HepG2 (cell line): Measurements from ENCODE around the gene ZBTB32. TPM values are rescaled to one million over a fixed set of nuclear protein-coding genes. Genes with fewer than 3 reads are reported as not detected.

ENCODE experiments used
- ATAC-seq: fragments of 200-7000 bp; cut with Tn5 transposase; 3 replicates; pipeline ENCODE4 v1.9.1; 2020; ENCODE audit warnings: mild to moderate bottlenecking, moderate library complexity
- BruUV-seq: library from RNA; stranded (reverse); fragments of 400-500 nt; replicated peaks from 2 replicates; lab custom pipeline; 2021; lab: Mats Ljungman, UMichigan
- CTCF ChIA-PET: fragments of 300-600 bp; formaldehyde crosslinking; extraction: SDS; loops from one replicate; lab custom pipeline; 2021; ENCODE audit warnings: low total read pairs, inconsistent platforms, low intra/inter-chr PET ratio; lab: Yijun Ruan, JAX
- POLR2A ChIA-PET: fragments of 350-600 bp; sonication (Branson Sonifier 250); formaldehyde crosslinking; loops from one replicate; lab custom pipeline; 2020; ENCODE audit warnings: antibody characterized with exemption, inconsistent platforms; lab: Yijun Ruan, JAX
- DNase-seq: peaks from one replicate; pipeline ENCODE4 v3.0.0-alpha.2; 2015; ENCODE audit warnings: low spot score
- FAIRE-seq: peaks from 3 replicates; lab custom pipeline; 2011; peaks lifted over from hg19 to GRCh38; lab: Jason Lieb, UNC
- H2AFZ ChIP-seq: one replicate; pipeline ENCODE4 v1.6.1; 2011; ENCODE audit warnings: low read length, inconsistent platforms
- H3K27ac ChIP-seq: fragments of 300-600 bp; 3 replicates; pipeline ENCODE4 v1.8.0; 2011; ENCODE audit warnings: mixed run types, mild to moderate bottlenecking, mixed read lengths, low read length, inconsistent platforms; ENCODE audit not compliant: insufficient read depth; ENCODE audit errors: extremely low read length
- H3K27me3 ChIP-seq, 2 experiments: fragments of 200-600 bp in 1 of 2; 2 replicates in 1 of 2; 3 replicates in 1 of 2; pipeline versions ENCODE4 v1.6.0 to v1.8.0; 2011; ENCODE audit warnings: low read length in 2 of 2, mild to moderate bottlenecking in 2 of 2, moderate library complexity in 2 of 2, inconsistent platforms in 1 of 2; ENCODE audit not compliant: insufficient read depth in 2 of 2, control insufficient read depth in 1 of 2
- H3K36me3 ChIP-seq, 2 experiments: fragments of 200-600 bp in 1 of 2; replicated peaks in 1 of 2; 2 replicates in 1 of 2; 3 replicates in 1 of 2; pipeline versions ENCODE4 v1.5.1 to v1.8.0; 2011; ENCODE audit warnings: low read length in 2 of 2, inconsistent platforms in 1 of 2; ENCODE audit not compliant: insufficient read depth in 2 of 2, control insufficient read depth in 1 of 2
- H3K4me1 ChIP-seq: 2 replicates; pipeline ENCODE4 v1.5.1; 2012; ENCODE audit warnings: low read length, inconsistent platforms; ENCODE audit not compliant: insufficient read depth
- H3K4me2 ChIP-seq: 2 replicates; pipeline ENCODE4 v1.6.0; 2011; ENCODE audit warnings: low read depth, low read length, inconsistent platforms
- H3K4me3 ChIP-seq, 3 experiments: fragments of 200-600 bp in 1 of 3; sonication (generic), shearing (Covaris generic) in 1 of 3; replicated peaks in 1 of 3; 2 replicates each; pipeline ENCODE4 v1.5.1; 2011 to 2016; ENCODE audit warnings: low read length in 3 of 3, inconsistent platforms in 2 of 3, low read depth in 2 of 3, mild to moderate bottlenecking in 2 of 3, control low read depth in 1 of 3, mixed read lengths in 1 of 3; ENCODE audit not compliant: insufficient read depth in 1 of 3
- H3K79me2 ChIP-seq: one replicate; pipeline ENCODE4 v1.6.1; 2011; ENCODE audit warnings: low read length, inconsistent platforms; ENCODE audit not compliant: insufficient read depth
- H3K9ac ChIP-seq: 2 replicates; pipeline ENCODE4 v1.6.0; 2011; ENCODE audit warnings: mild to moderate bottlenecking, low read depth, low read length, inconsistent platforms; ENCODE audit not compliant: insufficient read depth
- H3K9me3 ChIP-seq: 2 replicates; pipeline ENCODE4 v1.5.1; 2012; ENCODE audit warnings: mild to moderate bottlenecking, low read length
- H4K20me1 ChIP-seq: 2 replicates; pipeline ENCODE4 v1.6.0; 2011; ENCODE audit warnings: inconsistent platforms, mild to moderate bottlenecking, low read length, moderate library complexity; ENCODE audit not compliant: insufficient read depth
- AGO1 ChIP-seq: fragments of 200-400 bp; formaldehyde crosslinking; IDR thresholded peaks from 2 replicates; pipeline ENCODE4 v1.6.1; 2017; ENCODE audit warnings: mild to moderate bottlenecking, low read depth, low read length, moderate library complexity; ENCODE audit not compliant: poor library complexity, severe bottlenecking
- AGO2 ChIP-seq: fragments of 200-400 bp; formaldehyde crosslinking; optimal IDR thresholded peaks from 2 replicates; pipeline ENCODE3; 2017; ENCODE audit warnings: mild to moderate bottlenecking, low read depth, low read length, moderate library complexity
- GRHL1 ChIP-seq: sonication (generic); formaldehyde crosslinking; conservative IDR thresholded peaks from 2 replicates; pipeline ENCODE4 v1.8.0; 2022; ENCODE audit warnings: missing genetic modification reagents
- HNRNPL ChIP-seq: fragments of 200-400 bp; formaldehyde crosslinking; IDR thresholded peaks from 2 replicates; pipeline ENCODE4 v1.6.1; 2017; ENCODE audit warnings: mild to moderate bottlenecking, low read depth, low read length
- PAF1 ChIP-seq: IDR thresholded peaks from 2 replicates; pipeline ENCODE4 v1.6.1; 2016; ENCODE audit warnings: missing genetic modification reagents, missing compliant biosample characterization
- PITX1 ChIP-seq: sonication (generic); formaldehyde crosslinking; IDR thresholded peaks from 2 replicates; pipeline ENCODE4 v1.5.1; 2020; ENCODE audit warnings: mild to moderate bottlenecking, missing genetic modification reagents
- POLR2G ChIP-seq: fragments of 200-400 bp; formaldehyde crosslinking; IDR thresholded peaks from 2 replicates; pipeline ENCODE4 v1.6.1; 2018; ENCODE audit warnings: mild to moderate bottlenecking, low read depth, low read length, moderate library complexity
- RBFOX2 ChIP-seq: fragments of 200-400 bp; formaldehyde crosslinking; IDR thresholded peaks from 2 replicates; pipeline ENCODE4 v1.6.1; 2017; ENCODE audit warnings: low read depth, mild to moderate bottlenecking, low read length
- UBTF ChIP-seq: sonication (generic); formaldehyde crosslinking; IDR thresholded peaks from 2 replicates; pipeline ENCODE4 v1.4.0; 2020; ENCODE audit warnings: mild to moderate bottlenecking, missing genetic modification reagents
- ZNF350 ChIP-seq: sonication (generic); formaldehyde crosslinking; IDR thresholded peaks from 2 replicates; pipeline ENCODE4 v1.4.0; 2020; ENCODE audit warnings: mild to moderate bottlenecking, low read depth, missing genetic modification reagents, borderline replicate concordance
- ZNF589 ChIP-seq: sonication (generic); formaldehyde crosslinking; conservative IDR thresholded peaks from 2 replicates; pipeline ENCODE4 v1.8.0; 2022; ENCODE audit warnings: mild to moderate bottlenecking, moderate library complexity, missing genetic modification reagents
- ZNF720 ChIP-seq: sonication (generic); formaldehyde crosslinking; IDR thresholded peaks from 2 replicates; pipeline ENCODE4 v1.4.0; 2020; ENCODE audit warnings: missing genetic modification reagents
- ZNF766 ChIP-seq: sonication (generic); formaldehyde crosslinking; IDR thresholded peaks from 2 replicates; pipeline ENCODE4 v1.5.0; 2020; ENCODE audit warnings: missing genetic modification reagents, borderline replicate concordance
- WGBS: methylation state at CpG from one replicate; pipeline ENCODE4 v1.1.6; 2017; ENCODE audit warnings: low lambda C conversion rate; 5-methylcytosine and 5-hydroxymethylcytosine counted together
- in situ Hi-C: cut with HindIII; loops from 2 replicates; pipeline ENCODE4 v1.10.0; 2017; ENCODE audit warnings: low pct_unique_long_range_greater_than_20kb; ENCODE audit not compliant: extremely low pct_ligation_motif_present
- intact Hi-C: fragments of 100-400 bp; cut with micrococcal nuclease; formaldehyde crosslinking; loops from one replicate; pipeline ENCODE4 v1.10.0; 2022; ENCODE audit not compliant: unreplicated experiment
- polyA plus RNA-seq, 8 experiments: library from polyadenylated mRNA; depleted of rRNA in 3 of 8; stranded (reverse) in 7 of 8; unstranded in 1 of 8; fragments of >200 nt; fragmentation: Illumina TruSeq in 4 of 8; extraction: Trizol in 4 of 8; gene quantifications; 2 replicates each; pipeline versions ENCODE4 v1.2.1 to v1.2.3, GENCODE V29; 2011 to 2016; ENCODE audit warnings: low read depth in 4 of 8, missing spikeins in 1 of 8, mixed read lengths in 1 of 8; ENCODE audit not compliant: insufficient read depth in 1 of 8
- total RNA-seq, 5 experiments: library from RNA; depleted of rRNA; stranded (reverse); fragments of >200 nt; fragmentation: Illumina TruSeq; extraction: Trizol; gene quantifications; 2 replicates each; pipeline ENCODE4 v1.2.3, GENCODE V29; 2016; ENCODE audit warnings: low read depth in 1 of 5
- TF ChIP-seq, protein P1 (sequence below): sonication (generic); formaldehyde crosslinking; IDR thresholded peaks from 2 replicates; pipeline ENCODE4 v1.4.0; 2020; ENCODE audit warnings: missing genetic modification reagents; ENCODE audit errors: not compliant biosample characterization
- TF ChIP-seq, protein P2 (sequence below): sonication (generic); formaldehyde crosslinking; IDR thresholded peaks from 2 replicates; pipeline ENCODE4 v1.4.0; 2020; ENCODE audit warnings: missing genetic modification reagents

Gene ZBTB32
- total and polyA plus RNA-seq, 2 of the 13 experiments (the other 11 are each of a cell fraction or from before 2014, with no cell fraction given): not detected

DNA sequence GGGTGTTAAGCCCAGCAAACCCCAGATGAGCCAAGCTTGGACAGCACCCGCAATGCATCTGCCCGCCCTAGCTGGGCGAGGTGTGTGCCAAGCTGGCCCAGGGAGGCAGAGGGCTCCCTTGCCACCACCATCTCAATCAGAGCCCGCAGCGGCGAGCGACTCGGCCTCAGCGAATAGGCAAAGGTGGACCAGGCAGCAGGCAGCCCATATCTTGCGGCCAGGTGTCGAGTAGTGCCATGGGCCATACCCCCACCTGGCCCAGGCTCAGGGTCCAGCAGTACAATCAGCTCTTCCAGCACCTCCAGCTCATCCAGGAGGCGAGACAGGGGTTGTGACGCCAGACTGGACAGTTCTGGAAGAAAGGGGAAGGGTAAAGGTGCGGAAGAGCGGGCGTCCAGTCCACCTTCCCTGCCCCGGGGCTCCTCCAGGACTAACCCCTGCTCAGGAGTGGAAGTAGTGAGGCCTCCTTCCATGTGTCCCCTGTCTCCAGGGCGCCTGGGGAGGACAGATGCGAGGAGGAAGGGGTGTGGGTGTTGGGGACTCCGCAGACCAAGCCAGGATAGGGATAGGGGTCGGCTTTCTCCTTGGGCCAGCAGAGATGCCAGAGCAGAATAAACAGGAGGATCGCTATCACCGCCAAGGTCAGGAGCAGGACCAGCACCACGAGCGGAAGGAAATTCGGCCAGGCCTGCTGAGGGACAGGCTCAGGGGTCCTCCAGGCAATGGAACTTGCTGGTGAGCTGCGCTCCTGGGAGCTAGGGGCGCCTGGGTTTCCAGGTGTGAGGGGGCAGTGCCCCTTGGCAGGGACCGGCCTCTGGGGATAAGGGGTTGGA lies 35.1 kb downstream of the ZBTB32 start:
- Histone ChIP-seq H3K36me3 (peaks cover 14 to 43% of the 10 kb centered on the region in 2 experiments; a peak in 4 of 5 replicates), H3K27me3 (no peaks in the 10 kb centered on the region), H3K9ac (peak overlapping the region; percentile 70), H3K4me1 (peaks cover 27% of the 10 kb centered on the region), H3K4me2 (peak overlapping the region; percentile 84), H2AFZ (no peak overlapping the region), H3K27ac (peak overlapping the region; percentile 89), H3K9me3 (no peaks in the 10 kb centered on the region), H3K79me2 (no peaks in the 10 kb centered on the region), H4K20me1 (no peaks in the 10 kb centered on the region), H3K4me3 (peak overlapping the region; percentile 65 to 84 (median 80))
- POLR2A ChIA-PET: interaction anchor here (1.0 to 4.6 kb wide), 15 partner anchors 9 to 192 kb away, joined by 3 to 69 read pairs (median 7); partner anchors contain the start of genes HSPB6, LIN37 and PROSER3
- CTCF ChIA-PET: interaction anchor here (1.4 kb wide), 1 partner anchor 46 kb away, joined by 3 read pairs; no protein-coding TSS in a partner anchor
- no peak for DNase-seq
- in situ Hi-C loops (no loop called here), intact Hi-C loops (loop anchor here (2.0 to 10.0 kb wide), 2 partner anchors 21 to 45 kb away; partner anchors contain the start of gene KMT2B)
- BruUV-seq: no TSS peak
- ATAC-seq: no peak
- 88% methylated on average over 24 of the region's 29 CpGs for WGBS
- no peak for FAIRE-seq
- no peak for TF ChIP-seq GRHL1 (CRISPR knock-in tag)
- no peak for TF ChIP-seq UBTF (CRISPR knock-in tag)
- no peak for TF ChIP-seq ZNF589 (CRISPR knock-in tag)
- TF ChIP-seq, protein P1, sequence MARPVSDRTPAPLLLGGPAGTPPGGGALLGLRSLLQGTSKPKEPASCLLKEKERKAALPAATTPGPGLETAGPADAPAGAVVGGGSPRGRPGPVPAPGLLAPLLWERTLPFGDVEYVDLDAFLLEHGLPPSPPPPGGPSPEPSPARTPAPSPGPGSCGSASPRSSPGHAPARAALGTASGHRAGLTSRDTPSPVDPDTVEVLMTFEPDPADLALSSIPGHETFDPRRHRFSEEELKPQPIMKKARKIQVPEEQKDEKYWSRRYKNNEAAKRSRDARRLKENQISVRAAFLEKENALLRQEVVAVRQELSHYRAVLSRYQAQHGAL (CRISPR knock-in tag): no peak
- no peak for TF ChIP-seq ZNF766 (CRISPR knock-in tag)
- peak; percentile 49 for TF ChIP-seq POLR2G
- TF ChIP-seq AGO2: peak; percentile 95
- TF ChIP-seq ZNF350: 0 out of 2 replicates have a peak, but pooled peaks have one; percentile 11
- TF ChIP-seq PAF1 (CRISPR knock-in tag): 0 out of 2 replicates have a peak, but pooled peaks have one; percentile 30
- 0 out of 2 replicates have a peak, but pooled peaks have one; percentile 46 for TF ChIP-seq HNRNPL
- TF ChIP-seq PITX1 (CRISPR knock-in tag): no peak
- TF ChIP-seq RBFOX2: peak; percentile 58; the same call in 1 of the 2 replicates
- no peak for TF ChIP-seq ZNF720 (CRISPR knock-in tag)
- TF ChIP-seq, protein P2, sequence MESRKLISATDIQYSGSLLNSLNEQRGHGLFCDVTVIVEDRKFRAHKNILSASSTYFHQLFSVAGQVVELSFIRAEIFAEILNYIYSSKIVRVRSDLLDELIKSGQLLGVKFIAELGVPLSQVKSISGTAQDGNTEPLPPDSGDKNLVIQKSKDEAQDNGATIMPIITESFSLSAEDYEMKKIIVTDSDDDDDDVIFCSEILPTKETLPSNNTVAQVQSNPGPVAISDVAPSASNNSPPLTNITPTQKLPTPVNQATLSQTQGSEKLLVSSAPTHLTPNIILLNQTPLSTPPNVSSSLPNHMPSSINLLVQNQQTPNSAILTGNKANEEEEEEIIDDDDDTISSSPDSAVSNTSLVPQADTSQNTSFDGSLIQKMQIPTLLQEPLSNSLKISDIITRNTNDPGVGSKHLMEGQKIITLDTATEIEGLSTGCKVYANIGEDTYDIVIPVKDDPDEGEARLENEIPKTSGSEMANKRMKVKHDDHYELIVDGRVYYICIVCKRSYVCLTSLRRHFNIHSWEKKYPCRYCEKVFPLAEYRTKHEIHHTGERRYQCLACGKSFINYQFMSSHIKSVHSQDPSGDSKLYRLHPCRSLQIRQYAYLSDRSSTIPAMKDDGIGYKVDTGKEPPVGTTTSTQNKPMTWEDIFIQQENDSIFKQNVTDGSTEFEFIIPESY: no peak; the same call in 1 of the 2 replicates
- TF ChIP-seq AGO1: peak; percentile 8
